HepG2 (cell line): ENCODE data around the gene VAMP2. TPM values are rescaled to one million over a fixed set of nuclear protein-coding genes. Genes with fewer than 3 reads are reported as not detected.

ENCODE experiments used
- CBX1 ChIP-seq: IDR thresholded peaks from one replicate; pipeline ENCODE4 v1.6.1; 2016; ENCODE audit warnings: antibody characterized with exemption, low read depth
- DRAP1 ChIP-seq: IDR thresholded peaks from 2 replicates; pipeline ENCODE4 v1.6.1; 2016; ENCODE audit warnings: missing genetic modification reagents, missing compliant biosample characterization
- EEA1 ChIP-seq: sonication (generic); formaldehyde crosslinking; IDR thresholded peaks from 2 replicates; pipeline ENCODE4 v1.5.1; 2020; ENCODE audit warnings: mild to moderate bottlenecking, missing genetic modification reagents, borderline replicate concordance
- HNRNPL ChIP-seq: fragments of 200-400 bp; formaldehyde crosslinking; IDR thresholded peaks from 2 replicates; pipeline ENCODE4 v1.6.1; 2017; ENCODE audit warnings: mild to moderate bottlenecking, low read depth, low read length
- MNT ChIP-seq: fragments of 450-650 bp; IDR thresholded peaks from 2 replicates; pipeline ENCODE4 v1.6.1; 2016
- RFX5 ChIP-seq: IDR thresholded peaks from 2 replicates; pipeline ENCODE4 v1.6.1; 2011; ENCODE audit warnings: low read depth, low read length, improper control_type of control experiment
- TCF7L2 ChIP-seq: IDR thresholded peaks from 2 replicates; pipeline ENCODE4 v1.6.1; 2011; ENCODE audit warnings: mild to moderate bottlenecking, low read depth, low read length, moderate library complexity
- ZBTB10 ChIP-seq: sonication (generic); formaldehyde crosslinking; IDR thresholded peaks from 2 replicates; pipeline ENCODE4 v1.4.0; 2020; ENCODE audit warnings: missing genetic modification reagents, borderline replicate concordance
- ZBTB14 ChIP-seq: sonication (generic); formaldehyde crosslinking; IDR thresholded peaks from 2 replicates; pipeline ENCODE4 v1.4.0; 2020; ENCODE audit warnings: missing genetic modification reagents
- ZHX1 ChIP-seq: sonication (generic); formaldehyde crosslinking; IDR thresholded peaks from 2 replicates; pipeline ENCODE4 v1.8.1; 2022; ENCODE audit warnings: low read depth, mild to moderate bottlenecking, missing genetic modification reagents
- ZNF24 ChIP-seq: fragments of 450-650 bp; IDR thresholded peaks from 2 replicates; pipeline ENCODE4 v1.6.1; 2017; ENCODE audit warnings: antibody characterized with exemption, mild to moderate bottlenecking
- ZNF646 ChIP-seq: sonication (generic); formaldehyde crosslinking; IDR thresholded peaks from 2 replicates; pipeline ENCODE4 v1.9.0; 2021; ENCODE audit warnings: mild to moderate bottlenecking, missing genetic modification reagents
- ZSCAN9 ChIP-seq: IDR thresholded peaks from 2 replicates; pipeline ENCODE4 v1.6.1; 2016; ENCODE audit warnings: borderline replicate concordance
- polyA plus RNA-seq, 8 experiments: library from polyadenylated mRNA; depleted of rRNA in 3 of 8; stranded (reverse) in 7 of 8; unstranded in 1 of 8; fragments of >200 nt; fragmentation: Illumina TruSeq in 4 of 8; extraction: Trizol in 4 of 8; gene quantifications; 2 replicates each; pipeline versions ENCODE4 v1.2.1 to v1.2.3, GENCODE V29; 2011 to 2016; ENCODE audit warnings: low read depth in 4 of 8, missing spikeins in 1 of 8, mixed read lengths in 1 of 8; ENCODE audit not compliant: insufficient read depth in 1 of 8
- total RNA-seq, 5 experiments: library from RNA; depleted of rRNA; stranded (reverse); fragments of >200 nt; fragmentation: Illumina TruSeq; extraction: Trizol; gene quantifications; 2 replicates each; pipeline ENCODE4 v1.2.3, GENCODE V29; 2016; ENCODE audit warnings: low read depth in 1 of 5

VAMP2 gene
- total and polyA plus RNA-seq, 2 of the 13 experiments (the other 11 are each of a cell fraction or from before 2014, with no cell fraction given): 3.9 to 17.2 TPM

- TF ChIP-seq ZBTB14 (no peak), DRAP1 (peak; percentile 57; the same call in 1 of the 2 replicates), CBX1 (no peak), RFX5 (no peak), MNT (peak; percentile 57), ZBTB10 (CRISPR knock-in tag) (no peak), ZHX1 (CRISPR knock-in tag) (no peak), EEA1 (no peak), ZNF24 (no peak), TCF7L2 (no peak), ZNF646 (no peak), HNRNPL (0 out of 2 replicates have a peak, but pooled peaks have one; percentile 54), ZSCAN9 (CRISPR knock-in tag) (peak; percentile 46; the same call in 1 of the 2 replicates)
Observed at GRCh38 chr17:8152112-8152775, 10.5 kb downstream of the VAMP2 start, which contains the start of gene PER1 (continued).
